DMS79 (cell line): ENCODE data around the gene CTCFL.
"Not testable (repeated sequence)": the region's sequence is repeated elsewhere in the genome, so short reads cannot be mapped to it uniquely, and the experiment has no call there.

ENCODE experiments used
- DNase-seq: peaks from one replicate; lab custom pipeline; 2025; lab: John Stamatoyannopoulos, UW

Gene CTCFL

GRCh38 chr20:57507477-57507876, 17.5 kb downstream of the CTCFL start:
- peak; percentile 11 for DNase-seq

- peak; percentile 69 for DNase-seq
Observed at GRCh38 chr20:57505979-57506378, 19.0 kb downstream of the CTCFL start.

- no peak for DNase-seq
Observed at GRCh38 chr20:57504411-57504810, 20.5 kb downstream of the CTCFL start.

GRCh38 chr20:57503035-57503658, 21.8 kb downstream of the CTCFL start:
- no peak for DNase-seq

GRCh38 chr20:57502336-57502700, 22.6 kb downstream of the CTCFL start:
- no peak for DNase-seq

GRCh38 chr20:57501461-57502335, 23.2 kb downstream of the CTCFL start:
- no peak for DNase-seq

GRCh38 chr20:57500962-57501361, 24.0 kb downstream of the CTCFL start:
- DNase-seq = peak; percentile 33

- no peak for DNase-seq
Observed at GRCh38 chr20:57500235-57500634, 24.7 kb downstream of the CTCFL start.

- no peak for DNase-seq
Observed at GRCh38 chr20:57499676-57500075, 25.3 kb downstream of the CTCFL start.

GRCh38 chr20:57498425-57499400, 26.2 kb downstream of the CTCFL start:
- DNase-seq = peak; percentile 21

GRCh38 chr20:57496592-57496991, 28.3 kb downstream of the CTCFL start:
- no peak for DNase-seq

GRCh38 chr20:57495978-57496377, 29.0 kb downstream of the CTCFL start:
- DNase-seq = no peak

- no peak for DNase-seq
Observed at GRCh38 chr20:57493091-57493615, 31.8 kb downstream of the CTCFL start.

- no peak for DNase-seq
Observed at GRCh38 chr20:57491373-57491772, 33.6 kb downstream of the CTCFL start.

GRCh38 chr20:57488277-57488676, 36.7 kb downstream of the CTCFL start:
- not testable (repeated sequence) for DNase-seq

GRCh38 chr20:57485770-57486169, 39.2 kb downstream of the CTCFL start:
- DNase-seq = no peak

GRCh38 chr20:57484772-57485171, 40.2 kb downstream of the CTCFL start:
- no peak for DNase-seq

GRCh38 chr20:57483287-57484050, 41.5 kb downstream of the CTCFL start:
- no peak for DNase-seq

GRCh38 chr20:57482796-57483195, 42.1 kb downstream of the CTCFL start:
- DNase-seq = no peak

- no peak for DNase-seq
Observed at GRCh38 chr20:57482148-57482547, 42.8 kb downstream of the CTCFL start.

GRCh38 chr20:57481281-57481711, 43.6 kb downstream of the CTCFL start:
- DNase-seq = no peak
